Measurements from ENCODE around the gene FBXW8. TPM values are rescaled to one million over a fixed set of nuclear protein-coding genes. Genes with fewer than 3 reads are reported as not detected.

Gene FBXW8
- total RNA-seq, 1 donor from 2014 or later = 28.2 TPM

GRCh38 chr12:116898669-116899068 lies 12.1 kb upstream of the FBXW8 start:
- Mint-ChIP-seq H3K4me3 (no peak overlapping the region), H3K9me3 (no peaks in the 10 kb centered on the region), H3K4me1 (ENCODE audit: unreplicated experiment) (no peaks in the 10 kb centered on the region), H3K36me3 (no peaks in the 10 kb centered on the region), H3K27ac (no peak overlapping the region), H3K27me3 (peaks cover 44% of the 10 kb centered on the region)
- TF ChIP-seq, protein P1, sequence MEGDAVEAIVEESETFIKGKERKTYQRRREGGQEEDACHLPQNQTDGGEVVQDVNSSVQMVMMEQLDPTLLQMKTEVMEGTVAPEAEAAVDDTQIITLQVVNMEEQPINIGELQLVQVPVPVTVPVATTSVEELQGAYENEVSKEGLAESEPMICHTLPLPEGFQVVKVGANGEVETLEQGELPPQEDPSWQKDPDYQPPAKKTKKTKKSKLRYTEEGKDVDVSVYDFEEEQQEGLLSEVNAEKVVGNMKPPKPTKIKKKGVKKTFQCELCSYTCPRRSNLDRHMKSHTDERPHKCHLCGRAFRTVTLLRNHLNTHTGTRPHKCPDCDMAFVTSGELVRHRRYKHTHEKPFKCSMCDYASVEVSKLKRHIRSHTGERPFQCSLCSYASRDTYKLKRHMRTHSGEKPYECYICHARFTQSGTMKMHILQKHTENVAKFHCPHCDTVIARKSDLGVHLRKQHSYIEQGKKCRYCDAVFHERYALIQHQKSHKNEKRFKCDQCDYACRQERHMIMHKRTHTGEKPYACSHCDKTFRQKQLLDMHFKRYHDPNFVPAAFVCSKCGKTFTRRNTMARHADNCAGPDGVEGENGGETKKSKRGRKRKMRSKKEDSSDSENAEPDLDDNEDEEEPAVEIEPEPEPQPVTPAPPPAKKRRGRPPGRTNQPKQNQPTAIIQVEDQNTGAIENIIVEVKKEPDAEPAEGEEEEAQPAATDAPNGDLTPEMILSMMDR (conservative IDR thresholded peaks at IDR 0.05) = no peak
- DNase-seq (ENCODE audit: extremely low spot score, unreplicated experiment) = no peak

- no peaks in the 10 kb centered on the region for H3K36me3 Mint-ChIP-seq
- no peak for DNase-seq (ENCODE audit: extremely low spot score, unreplicated experiment)
- H3K27me3 Mint-ChIP-seq = peaks cover 43% of the 10 kb centered on the region
- H3K9me3 Mint-ChIP-seq = no peaks in the 10 kb centered on the region
- no peak overlapping the region for H3K4me3 Mint-ChIP-seq
- TF ChIP-seq, protein P1 (conservative IDR thresholded peaks at IDR 0.05) = no peak
- no peaks in the 10 kb centered on the region for H3K4me1 Mint-ChIP-seq (ENCODE audit: unreplicated experiment)
- no peak overlapping the region for H3K27ac Mint-ChIP-seq
Observed at GRCh38 chr12:116901612-116902011, 9.1 kb upstream of the FBXW8 start.

- Mint-ChIP-seq H3K4me3 (no peak overlapping the region), H3K9me3 (no peaks in the 10 kb centered on the region), H3K27me3 (peaks cover 32% of the 10 kb centered on the region), H3K27ac (no peak overlapping the region), H3K36me3 (no peaks in the 10 kb centered on the region), H3K4me1 (ENCODE audit: unreplicated experiment) (no peaks in the 10 kb centered on the region)
- TF ChIP-seq, protein P1 (conservative IDR thresholded peaks at IDR 0.05) = no peak
- DNase-seq (ENCODE audit: extremely low spot score, unreplicated experiment) = no peak
Observed at GRCh38 chr12:116903818-116904217, 6.9 kb upstream of the FBXW8 start.

DNA sequence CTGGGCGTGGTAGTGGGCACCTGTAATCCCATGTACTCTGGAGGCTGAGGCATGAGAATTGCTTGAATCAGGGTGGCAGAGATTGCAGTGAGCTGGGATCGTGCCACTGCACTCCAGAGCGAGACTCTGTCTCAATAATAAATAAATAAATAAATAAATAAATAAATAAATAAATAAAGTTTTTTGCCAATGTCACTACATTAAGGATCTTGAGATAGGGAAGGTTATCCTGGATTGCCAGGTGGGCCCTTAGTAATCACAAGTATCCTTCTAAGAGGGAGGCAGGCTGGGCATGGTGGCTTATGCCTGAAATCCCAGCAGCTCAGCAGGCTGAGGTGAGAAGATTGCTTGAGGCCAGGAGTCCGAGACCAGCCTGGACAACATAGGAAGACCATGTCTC lies 4.5 kb upstream of the FBXW8 start:
- TF ChIP-seq, protein P1 (conservative IDR thresholded peaks at IDR 0.05) = no peak
- Mint-ChIP-seq H3K9me3 (no peaks in the 10 kb centered on the region), H3K27me3 (peaks cover 17% of the 10 kb centered on the region), H3K36me3 (no peaks in the 10 kb centered on the region), H3K4me3 (no peak overlapping the region), H3K4me1 (ENCODE audit: unreplicated experiment) (peaks cover 3% of the 10 kb centered on the region), H3K27ac (no peak overlapping the region)
- DNase-seq (ENCODE audit: extremely low spot score, unreplicated experiment) = no peak

DNA sequence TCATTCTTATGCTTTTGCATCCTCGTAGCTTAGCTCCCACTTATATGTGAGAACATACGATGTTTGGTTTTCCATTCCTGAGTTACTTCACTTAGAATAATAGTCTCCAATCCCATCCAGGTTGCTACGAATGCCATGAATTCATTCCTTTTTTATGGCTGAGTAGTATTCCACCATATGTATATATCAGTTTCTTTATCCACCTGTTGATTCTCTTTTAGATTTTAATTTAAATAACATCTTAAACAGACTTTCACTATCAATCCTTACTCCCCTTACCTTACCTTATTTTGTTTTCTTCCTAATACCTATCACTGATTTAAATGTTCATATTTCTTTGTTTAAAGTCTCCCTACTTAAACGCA lies 488 bp upstream of the FBXW8 start:
- H3K27me3 Mint-ChIP-seq = peaks cover 5% of the 10 kb centered on the region
- TF ChIP-seq, protein P1 (conservative IDR thresholded peaks at IDR 0.05) = no peak
- H3K36me3 Mint-ChIP-seq = peaks cover 5% of the 10 kb centered on the region
- H3K27ac Mint-ChIP-seq = peak overlapping the region; percentile 81
- no peak for DNase-seq (ENCODE audit: extremely low spot score, unreplicated experiment)
- H3K4me3 Mint-ChIP-seq = peak overlapping the region; percentile 90
- H3K9me3 Mint-ChIP-seq = no peaks in the 10 kb centered on the region
- peaks cover 16% of the 10 kb centered on the region for H3K4me1 Mint-ChIP-seq (ENCODE audit: unreplicated experiment)

DNA sequence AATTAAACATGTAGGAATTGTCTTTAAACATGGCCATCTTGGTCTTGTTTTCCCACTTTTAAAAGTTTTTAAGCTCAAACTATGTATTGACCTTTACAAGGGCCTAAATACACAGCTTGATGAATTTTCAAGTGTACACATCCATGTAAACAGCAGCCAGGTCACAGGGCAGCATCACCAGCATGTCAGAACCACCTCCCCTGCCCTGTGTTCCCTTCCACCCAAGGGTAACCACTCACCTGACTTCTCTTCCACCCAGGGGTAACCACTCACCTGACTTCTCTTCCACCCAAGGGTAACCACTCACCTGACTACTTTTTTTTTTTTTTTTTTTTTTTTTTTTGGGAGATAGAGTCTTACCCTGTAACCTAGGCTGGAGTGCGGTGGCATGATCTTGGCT lies 4.6 kb downstream of the FBXW8 start:
- Mint-ChIP-seq H3K36me3 (peaks cover 19% of the 10 kb centered on the region), H3K4me3 (peak overlapping the region; percentile 75), H3K9me3 (no peaks in the 10 kb centered on the region), H3K27me3 (no peaks in the 10 kb centered on the region), H3K4me1 (ENCODE audit: unreplicated experiment) (peaks cover 56% of the 10 kb centered on the region), H3K27ac (peak overlapping the region; percentile 95)
- TF ChIP-seq, protein P1 (conservative IDR thresholded peaks at IDR 0.05) = no peak
- no peak for DNase-seq (ENCODE audit: extremely low spot score, unreplicated experiment)
